Mesodermal cell (in vitro differentiated cells): Measurements from ENCODE around the gene HOXC10.

Experiments
- H3K27ac ChIP-seq: 2 replicates; pipeline ENCODE4 v1.7.0; 2013; ENCODE audit warnings: mild to moderate bottlenecking, low read depth, low read length, moderate library complexity; ENCODE audit not compliant: severe bottlenecking
- H3K36me3 ChIP-seq: 2 replicates; pipeline ENCODE4 v1.7.1; 2013; ENCODE audit warnings: mild to moderate bottlenecking, low read length, moderate library complexity; ENCODE audit not compliant: control insufficient read depth, insufficient read depth
- H3K4me1 ChIP-seq: one replicate; pipeline ENCODE4 v1.7.1; 2013; ENCODE audit warnings: mild to moderate bottlenecking, low read length; ENCODE audit not compliant: insufficient read depth, control insufficient read depth, poor library complexity, severe bottlenecking
- H3K4me3 ChIP-seq: 2 replicates; pipeline ENCODE4 v1.7.0; 2013; ENCODE audit warnings: low read length, control low read depth, mild to moderate bottlenecking; ENCODE audit not compliant: insufficient read depth, poor library complexity, severe bottlenecking; ENCODE audit errors: extremely low read depth
- H3K9me3 ChIP-seq: 2 replicates; pipeline ENCODE4 v1.7.1; 2013; ENCODE audit warnings: mild to moderate bottlenecking, low read length, moderate library complexity; ENCODE audit not compliant: control insufficient read depth
- WGBS, 2 experiments: methylation state at CpG; one replicate each; pipeline ENCODE4 v1.1.5; 2013; ENCODE audit warnings: missing lambda C conversion rate in 2 of 2; ENCODE audit not compliant: insufficient coverage in 2 of 2; 5-methylcytosine and 5-hydroxymethylcytosine counted together

HOXC10 gene

GRCh38 chr12:53975064-53975471, 9.9 kb upstream of the HOXC10 start:
- H3K9me3 ChIP-seq: no peaks in the 10 kb centered on the region
- peaks cover 3% of the 10 kb centered on the region for H3K4me1 ChIP-seq
- no peak overlapping the region for H3K4me3 ChIP-seq
- H3K36me3 ChIP-seq: no peaks in the 10 kb centered on the region
- WGBS, 2 experiments: 13 to 20% methylated on average over 1 to 6 of the region's 25 CpGs
- no peak overlapping the region for H3K27ac ChIP-seq

GRCh38 chr12:53975479-53976152, 9.3 kb upstream of the HOXC10 start:
- H3K9me3 ChIP-seq: no peaks in the 10 kb centered on the region
- H3K27ac ChIP-seq: no peak overlapping the region
- WGBS, 2 experiments: 7 to 13% methylated on average over 18 to 22 of the region's 31 CpGs
- H3K4me3 ChIP-seq: no peak overlapping the region
- no peaks in the 10 kb centered on the region for H3K36me3 ChIP-seq
- H3K4me1 ChIP-seq: peaks cover 3% of the 10 kb centered on the region

DNA sequence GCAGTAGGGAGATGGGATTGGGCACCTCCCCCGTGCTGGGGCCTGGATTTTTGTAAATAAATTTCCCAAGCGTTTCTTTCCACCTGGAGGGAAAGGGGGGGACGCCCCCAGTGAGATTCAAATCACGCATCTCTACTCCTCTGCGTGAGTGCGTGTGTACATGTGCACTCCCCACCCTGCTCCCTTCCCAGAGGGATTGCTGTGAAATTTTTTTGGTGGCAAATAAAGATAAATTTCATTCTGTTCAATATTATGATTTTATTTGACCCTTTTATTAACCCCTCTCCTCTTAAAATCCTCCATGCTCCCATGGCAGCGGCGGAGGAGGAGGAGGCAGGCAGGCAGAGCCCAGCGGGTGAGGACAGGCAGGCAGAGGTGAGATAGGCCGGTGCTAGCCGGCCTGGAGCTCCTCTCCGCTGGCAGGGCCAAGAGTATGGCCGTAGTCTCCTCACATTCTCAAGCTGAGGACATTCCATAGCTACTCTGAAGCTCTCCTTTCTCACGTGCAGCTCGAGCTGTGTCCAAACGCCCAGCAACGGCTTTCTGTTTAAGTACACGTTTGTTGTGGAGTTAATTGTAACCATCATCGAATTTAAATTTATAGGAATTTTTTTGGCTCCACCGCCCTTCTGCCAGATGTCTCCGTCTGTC, 8.6 kb upstream of the HOXC10 start:
- Histone ChIP-seq H3K36me3 (no peaks in the 10 kb centered on the region), H3K27ac (no peak overlapping the region), H3K4me1 (peaks cover 3% of the 10 kb centered on the region), H3K4me3 (no peak overlapping the region), H3K9me3 (no peaks in the 10 kb centered on the region)
- 8 to 22% methylated on average over 7 to 8 of the region's 21 CpGs for WGBS, 2 experiments

- H3K4me1 ChIP-seq: peaks cover 3% of the 10 kb centered on the region
- no peak overlapping the region for H3K4me3 ChIP-seq
- 0% methylated on average over 1 of the region's 9 CpGs; no CpG with 5 or more reads in 1 of the 2 experiments for WGBS, 2 experiments
- no peaks in the 10 kb centered on the region for H3K36me3 ChIP-seq
- H3K9me3 ChIP-seq: no peaks in the 10 kb centered on the region
- H3K27ac ChIP-seq: no peak overlapping the region
Measured at GRCh38 chr12:53976823-53977595, 7.9 kb upstream of the HOXC10 start.

GRCh38 chr12:53977596-53978445, 7.1 kb upstream of the HOXC10 start:
- H3K27ac ChIP-seq: no peak overlapping the region
- H3K9me3 ChIP-seq: no peaks in the 10 kb centered on the region
- H3K4me3 ChIP-seq: no peak overlapping the region
- 12 to 13% methylated on average over 6 to 7 of the region's 11 CpGs for WGBS, 2 experiments
- peaks cover 3% of the 10 kb centered on the region for H3K4me1 ChIP-seq
- H3K36me3 ChIP-seq: no peaks in the 10 kb centered on the region

- 27 to 28% methylated on average over 3 to 5 of the region's 15 CpGs for WGBS, 2 experiments
- Histone ChIP-seq H3K4me1 (peaks cover 3% of the 10 kb centered on the region), H3K9me3 (no peaks in the 10 kb centered on the region), H3K27ac (no peak overlapping the region), H3K36me3 (no peaks in the 10 kb centered on the region), H3K4me3 (no peak overlapping the region)
Measured at GRCh38 chr12:53978477-53979356, 6.2 kb upstream of the HOXC10 start.

GRCh38 chr12:53980104-53980801, 4.7 kb upstream of the HOXC10 start:
- H3K9me3 ChIP-seq: peaks cover 4% of the 10 kb centered on the region
- no peak overlapping the region for H3K4me3 ChIP-seq
- WGBS, 2 experiments: 31 to 45% methylated on average over 3 to 5 of the region's 7 CpGs
- no peak overlapping the region for H3K27ac ChIP-seq
- peaks cover 1% of the 10 kb centered on the region for H3K4me1 ChIP-seq
- no peaks in the 10 kb centered on the region for H3K36me3 ChIP-seq

DNA sequence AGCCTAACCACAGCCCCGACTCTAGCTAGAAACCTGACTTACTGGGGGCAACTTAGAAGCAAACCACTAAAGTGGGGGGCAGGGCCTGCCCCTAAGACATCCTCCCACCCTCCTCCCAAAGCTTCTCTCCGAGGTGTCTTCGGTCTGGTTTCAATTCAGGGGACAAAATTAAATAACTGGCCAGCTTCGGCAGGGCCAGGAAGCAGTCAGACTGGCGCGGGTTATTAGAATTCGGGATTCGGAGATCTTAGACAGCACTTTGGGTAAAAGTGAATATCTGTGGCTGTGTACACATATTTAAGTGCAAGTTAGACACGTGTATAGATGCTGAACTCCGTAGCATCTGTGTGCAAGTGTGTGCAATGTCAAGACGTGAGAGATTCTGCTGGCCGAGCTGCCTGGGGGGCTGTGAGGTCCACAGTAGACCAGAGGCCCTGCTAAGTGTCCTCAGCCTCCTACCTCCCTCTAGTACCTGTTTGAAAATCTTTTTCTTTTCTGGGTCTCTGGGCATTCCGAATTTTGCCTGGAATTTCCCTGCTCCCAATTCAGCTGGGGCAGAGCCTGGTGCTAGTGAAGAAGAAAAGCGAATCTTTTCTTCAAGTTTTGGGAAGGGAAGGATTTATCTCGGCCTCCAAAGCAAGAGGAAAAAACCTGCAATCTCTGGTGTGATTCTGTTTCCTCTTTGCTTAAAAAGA, 4.0 kb upstream of the HOXC10 start:
- no peaks in the 10 kb centered on the region for H3K36me3 ChIP-seq
- WGBS, 2 experiments: 40 to 47% methylated on average over 12 of the region's 15 CpGs
- no peak overlapping the region for H3K4me3 ChIP-seq
- H3K9me3 ChIP-seq: peaks cover 7% of the 10 kb centered on the region
- H3K4me1 ChIP-seq: no peaks in the 10 kb centered on the region
- no peak overlapping the region for H3K27ac ChIP-seq
